ENCODE results near the gene KIAA1614.

Gene KIAA1614

DNA sequence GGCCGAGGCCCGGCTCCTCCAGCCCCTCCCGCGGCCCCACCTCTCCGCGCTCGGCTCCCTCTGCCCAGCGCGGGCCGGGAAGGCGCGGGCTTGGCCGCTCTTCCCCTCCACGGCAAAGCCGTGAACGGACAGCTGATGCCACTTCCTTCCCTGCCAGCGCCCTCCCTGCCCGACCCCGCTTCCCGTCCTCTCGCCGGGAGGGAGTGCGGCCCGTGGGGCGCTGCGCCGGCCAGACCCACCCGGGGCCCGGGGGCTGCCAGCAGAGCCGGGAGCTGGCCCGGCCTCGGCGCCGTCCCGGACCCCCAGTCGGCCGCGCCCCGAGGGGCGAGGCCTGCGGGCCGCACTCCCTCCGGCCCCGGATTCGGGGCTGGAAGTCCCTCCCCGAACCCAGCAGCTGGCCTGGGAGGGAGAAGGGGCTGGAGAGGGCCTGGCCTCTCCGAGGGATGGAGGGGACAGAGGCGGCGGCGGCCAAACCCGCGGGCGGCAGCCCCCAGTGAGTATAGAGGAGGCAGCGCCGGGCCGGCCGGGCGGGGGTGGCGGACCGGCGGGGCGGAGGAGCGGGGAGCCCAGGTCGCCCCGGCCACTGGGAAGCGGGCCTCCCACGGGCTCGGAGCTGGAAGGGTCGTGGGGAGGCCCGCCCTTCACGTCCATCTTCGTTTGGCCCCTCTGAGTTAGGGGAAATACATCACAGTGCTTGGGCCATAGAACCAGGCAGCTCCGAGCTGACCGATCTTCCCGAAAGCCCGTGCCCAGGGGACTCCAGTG lies at the start of gene KIAA1614:
TSS of gene KIAA1614 (plus strand) at position 97 of the 765 bp plus-strand sequence. CDS start at position 444, 347 bp downstream.
- no peak for DNase-seq

- peak; percentile 35 for DNase-seq
Measured at GRCh38 chr1:180863158-180863775, 49.4 kb upstream of the KIAA1614 start.

GRCh38 chr1:180881806-180882509 lies 30.7 kb upstream of the KIAA1614 start:
- DNase-seq = no peak

- no peak for DNase-seq
Measured at GRCh38 chr1:180884588-180885300, 28.0 kb upstream of the KIAA1614 start.

- DNase-seq = no peak
Measured at GRCh38 chr1:180886338-180886737, 26.4 kb upstream of the KIAA1614 start.

DNA sequence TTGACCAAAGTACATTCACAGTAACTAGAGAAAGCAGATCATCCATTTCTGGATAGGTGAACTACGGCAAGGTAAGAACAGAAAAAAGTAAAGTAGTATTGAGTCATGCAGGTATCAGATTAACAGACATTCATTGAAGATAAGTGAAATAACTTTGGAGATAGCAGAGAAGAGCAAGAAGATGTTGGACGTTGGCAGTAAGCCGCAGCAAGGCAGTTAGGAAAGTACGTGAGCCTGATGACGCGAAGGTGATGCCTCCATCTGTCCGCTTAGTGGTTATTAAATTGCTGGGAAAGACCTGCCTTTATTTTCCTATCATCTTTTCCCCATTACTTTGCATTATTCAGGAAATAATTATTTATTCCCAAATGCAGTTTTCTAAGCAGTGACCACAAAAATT lies 24.9 kb upstream of the KIAA1614 start:
- DNase-seq = no peak

DNA sequence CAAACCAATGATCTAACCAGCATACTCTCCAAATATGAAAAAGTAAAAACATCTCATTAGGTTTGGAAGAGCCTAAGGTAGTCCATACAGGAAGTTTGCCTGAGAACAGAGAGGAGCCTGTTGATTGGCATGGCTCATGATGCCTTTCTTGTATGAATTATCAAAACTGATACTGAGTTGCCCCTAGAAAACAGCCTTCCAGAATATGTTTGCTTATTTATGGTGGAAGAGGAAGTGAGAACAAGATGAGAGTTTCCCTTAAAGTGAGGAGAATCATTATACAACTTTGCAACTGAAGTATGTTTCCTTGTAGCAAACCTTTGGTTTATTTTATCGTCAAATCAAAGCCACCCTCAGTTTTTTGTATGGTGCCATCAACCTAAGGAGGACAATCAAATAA lies 23.8 kb upstream of the KIAA1614 start:
- no peak for DNase-seq

DNA sequence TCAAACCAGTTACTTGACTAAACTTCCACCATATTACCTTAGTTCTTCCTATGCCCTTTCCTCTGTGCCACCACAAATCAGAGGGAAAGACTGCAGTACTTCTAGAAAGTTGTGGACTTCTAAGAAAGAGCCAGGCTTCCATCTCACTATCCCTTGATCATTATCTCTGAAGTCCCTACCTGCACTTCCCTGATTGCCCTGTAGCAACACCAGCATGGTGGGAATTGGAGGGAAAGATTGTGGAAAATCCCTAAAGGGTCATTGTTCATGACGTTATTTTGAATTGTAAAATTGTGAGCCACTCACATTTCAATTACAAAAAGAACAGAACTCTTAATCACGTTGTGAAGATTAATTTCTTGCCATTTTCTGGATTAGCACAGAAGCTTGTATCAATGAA lies 23.4 kb upstream of the KIAA1614 start:
- no peak for DNase-seq

- no peak for DNase-seq
Measured at GRCh38 chr1:180892272-180892671, 20.4 kb upstream of the KIAA1614 start.

- no peak for DNase-seq
Measured at GRCh38 chr1:180892675-180893074, 20.0 kb upstream of the KIAA1614 start.

DNA sequence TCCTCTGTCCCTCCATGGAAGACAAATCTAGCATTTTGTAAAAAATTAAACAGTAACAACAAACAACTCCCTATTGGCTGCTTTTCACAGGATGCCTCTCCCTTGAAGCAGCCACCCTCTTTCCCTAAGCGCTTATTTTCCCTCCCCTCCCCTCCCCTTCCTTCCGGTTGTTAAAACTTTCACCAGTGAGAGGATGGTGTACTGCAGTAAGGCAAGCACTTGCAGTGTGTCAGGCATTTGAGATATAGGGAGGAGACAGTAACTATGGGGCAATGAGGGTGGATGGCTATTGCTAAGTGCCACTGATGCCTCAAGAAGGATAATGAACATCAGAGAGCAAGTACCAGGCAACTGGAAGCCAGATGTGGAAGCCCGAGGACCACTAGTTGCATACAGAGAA lies 19.1 kb upstream of the KIAA1614 start:
- DNase-seq = no peak

- DNase-seq = no peak
Measured at GRCh38 chr1:180896161-180896560, 16.5 kb upstream of the KIAA1614 start.

GRCh38 chr1:180898441-180899219 lies 14.1 kb upstream of the KIAA1614 start:
- no peak for DNase-seq

DNA sequence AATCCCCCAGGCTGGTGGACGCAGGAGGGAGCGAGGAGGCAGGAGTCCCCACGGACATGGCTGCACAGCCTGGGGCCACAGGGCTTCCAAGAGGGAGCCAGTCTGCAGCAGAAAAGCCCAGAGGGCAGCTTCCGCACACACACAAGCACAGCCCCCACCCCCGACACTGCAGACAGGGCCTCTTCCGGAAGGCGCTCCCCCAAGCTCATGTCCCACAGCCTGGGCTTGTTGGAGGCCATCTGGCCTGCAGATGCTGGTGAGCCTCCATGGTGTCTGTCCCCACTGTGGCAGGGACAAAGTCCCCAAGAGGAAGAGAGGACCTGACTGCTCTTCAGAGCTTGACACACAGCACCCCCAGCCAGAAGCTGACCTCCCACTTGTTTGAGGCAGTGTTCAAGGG lies 13.4 kb upstream of the KIAA1614 start:
- DNase-seq = no peak

DNA sequence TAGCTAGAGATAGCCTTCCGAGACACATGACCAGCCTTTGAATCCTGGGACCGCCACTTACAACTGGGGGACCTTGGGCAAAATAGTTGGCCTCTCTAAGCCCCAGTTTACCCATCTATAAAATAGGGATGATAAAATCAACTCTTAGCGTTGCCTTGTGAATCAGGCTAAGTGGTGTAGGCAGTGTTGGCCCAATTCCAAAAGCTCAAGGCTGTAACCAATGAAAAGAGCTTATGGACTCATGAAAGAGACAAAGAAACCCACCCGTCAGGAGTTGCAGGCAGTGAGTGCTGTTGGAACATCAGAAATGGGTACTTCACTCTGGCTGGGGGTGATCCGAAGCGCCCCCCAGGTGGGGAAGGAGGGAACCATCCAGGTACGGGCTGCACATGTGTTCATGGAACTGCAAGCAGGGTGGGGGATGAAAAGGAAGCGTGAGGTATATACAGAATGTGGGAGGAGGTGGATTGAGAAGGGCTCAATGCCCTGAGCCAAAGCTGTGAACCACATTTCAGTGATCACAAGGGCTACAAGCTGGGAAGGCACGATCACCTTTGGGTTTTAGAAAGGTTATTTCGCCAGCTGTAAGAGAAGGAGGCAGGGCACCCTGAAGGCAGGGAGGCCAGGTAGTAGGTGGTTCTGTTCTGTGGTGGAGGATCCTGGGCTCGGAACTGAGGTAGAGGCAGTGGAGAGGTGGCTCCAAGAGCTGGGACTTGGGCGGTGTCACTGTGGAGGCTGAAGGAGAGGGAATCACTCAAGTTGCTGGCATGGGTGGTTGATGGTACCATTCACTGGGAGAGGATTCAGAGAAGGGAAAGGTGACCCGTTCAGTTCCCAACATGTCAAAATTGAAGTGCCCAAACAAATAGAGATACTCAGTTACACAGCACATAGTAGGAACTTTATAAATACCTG lies 11.4 kb upstream of the KIAA1614 start:
- no peak for DNase-seq

DNA sequence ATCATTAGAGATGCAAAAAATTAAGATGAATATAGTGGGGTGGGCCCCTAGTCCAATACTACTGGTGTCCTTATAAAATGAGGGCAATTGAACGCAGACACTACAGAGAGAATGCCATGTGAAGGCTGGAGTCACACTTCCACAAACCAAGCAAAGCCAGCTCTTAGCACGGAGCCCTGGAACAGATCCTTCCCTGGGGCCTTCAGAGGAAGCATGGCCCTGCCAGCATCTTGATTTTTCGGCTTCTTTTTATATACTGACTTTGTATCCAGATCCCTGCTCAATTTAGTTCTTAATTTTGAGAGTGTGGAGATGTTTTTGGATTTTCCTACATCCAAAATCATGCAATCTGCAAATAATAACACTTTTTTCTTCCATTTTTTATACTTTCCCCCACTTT lies 10.2 kb upstream of the KIAA1614 start:
- DNase-seq = no peak

DNA sequence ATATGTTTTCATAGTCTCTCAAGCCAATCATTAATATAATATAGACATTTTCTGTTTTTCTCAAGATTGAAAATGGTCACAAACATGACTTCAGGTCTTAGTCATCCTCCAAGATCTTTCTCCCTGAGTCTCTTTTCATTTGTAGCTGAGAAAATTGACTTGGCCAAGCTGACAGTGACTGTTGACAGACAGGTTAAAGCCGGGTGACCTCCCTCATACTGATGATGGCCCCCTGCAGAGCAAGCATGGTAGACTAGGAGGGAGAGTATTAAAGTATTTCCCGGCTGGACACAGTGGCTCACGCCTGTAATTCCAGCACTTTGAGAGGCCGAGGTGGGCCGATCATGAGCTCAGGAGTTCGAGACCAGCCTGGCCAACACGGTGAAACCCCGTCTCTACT lies 6.8 kb upstream of the KIAA1614 start:
- no peak for DNase-seq

DNA sequence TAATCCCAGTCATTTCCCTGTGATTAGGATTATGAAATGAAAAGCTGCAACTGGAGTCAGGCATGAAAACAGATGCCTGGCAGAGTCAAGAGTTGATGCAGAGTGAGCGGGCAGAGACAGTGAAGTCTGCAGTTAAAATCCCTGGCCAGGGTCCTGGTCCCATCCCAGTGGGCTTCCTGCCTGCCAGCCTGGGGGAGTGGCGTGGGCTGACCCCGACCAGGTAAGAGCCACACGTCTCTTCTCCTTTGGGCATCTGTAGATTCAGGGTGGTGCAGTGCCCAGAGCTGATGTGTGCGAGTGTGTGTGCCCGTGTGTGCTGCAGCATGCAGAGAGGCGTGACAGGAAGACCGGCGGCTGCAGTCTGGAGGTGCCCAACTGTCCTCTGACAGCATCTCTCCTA lies 6.2 kb upstream of the KIAA1614 start:
- no peak for DNase-seq

DNA sequence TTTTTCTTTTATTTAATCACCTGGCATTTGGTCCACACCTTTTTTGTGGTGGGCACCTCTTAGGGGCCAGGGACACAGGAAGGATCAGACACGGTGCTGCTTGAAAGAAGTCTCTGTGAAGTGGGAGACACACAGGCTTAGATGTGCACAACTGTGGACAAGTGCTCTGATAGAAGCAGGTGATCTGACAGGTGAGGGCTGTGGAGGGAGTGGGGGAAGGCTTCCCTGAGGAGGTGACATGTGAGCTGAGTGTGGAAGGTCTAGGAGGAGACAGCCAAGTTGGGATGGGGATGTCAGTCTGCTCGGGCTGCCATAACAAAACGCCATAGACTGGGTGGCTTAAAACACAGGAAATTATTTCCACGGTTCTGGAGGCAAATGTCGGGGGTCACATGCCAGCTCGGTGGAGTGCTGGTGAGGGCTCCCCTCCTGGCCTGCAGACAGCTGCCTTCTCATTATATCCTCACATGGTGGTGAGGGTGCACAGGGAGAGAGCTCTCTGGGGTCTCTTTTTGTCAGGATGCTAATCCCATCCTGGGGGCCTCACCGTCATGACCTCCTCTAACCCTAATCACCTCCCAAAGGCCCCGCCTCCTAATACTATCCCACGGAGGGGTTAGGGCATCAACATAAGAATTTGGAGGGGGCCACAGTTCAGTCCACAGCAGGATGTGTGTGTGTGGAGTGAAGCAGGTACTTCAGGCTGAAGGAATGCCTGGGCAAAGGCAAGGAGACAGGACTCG lies 5.2 kb upstream of the KIAA1614 start:
- DNase-seq = no peak

DNA sequence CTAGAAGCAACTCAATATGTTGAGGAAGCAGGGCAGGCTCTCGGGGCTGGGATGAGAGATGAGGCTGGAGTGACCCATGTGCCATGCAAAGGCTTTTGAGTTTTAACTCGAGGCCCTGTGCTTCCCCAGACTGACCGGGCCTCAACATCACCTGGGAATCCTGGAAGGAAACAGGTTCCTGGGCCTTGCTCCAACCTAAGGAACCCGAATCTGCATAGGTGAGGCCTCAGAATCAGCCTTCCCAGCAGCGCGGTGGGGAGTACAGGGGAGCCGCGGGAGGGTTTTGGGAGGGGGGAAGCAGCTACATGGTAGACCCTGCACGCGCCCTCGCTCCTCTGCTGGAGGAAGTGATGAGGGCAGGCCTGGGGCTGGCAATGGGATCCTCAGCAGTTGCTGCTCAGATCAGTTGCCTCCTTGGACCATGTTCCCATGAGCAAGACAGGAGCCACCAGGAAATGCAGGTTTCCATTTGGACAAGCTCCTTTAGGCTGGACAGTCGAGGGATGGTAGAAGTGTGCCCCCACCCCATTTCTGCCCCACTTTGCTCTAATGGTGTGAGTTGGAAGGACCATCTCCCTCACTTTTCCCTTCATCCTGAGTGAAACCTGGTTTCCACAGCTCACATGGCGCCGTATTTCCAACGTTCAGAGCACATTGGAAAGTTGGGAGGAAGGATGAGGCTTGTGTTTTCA lies 4.5 kb upstream of the KIAA1614 start:
- DNase-seq = no peak

All from CD4-positive, alpha-beta T cell treated with Interleukin-6 for 4 hours (primary cell).